HEK293 (cell line): ENCODE results near the gene DUOX1.

Experiments used
- BCL11A ChIP-seq: fragments of 450-650 bp; formaldehyde crosslinking; IDR thresholded peaks from 2 replicates; pipeline ENCODE4 v1.5.1; 2016; ENCODE audit warnings: low read depth, missing biosample characterization, missing genetic modification characterization
- YY1 ChIP-seq: fragments of 450-650 bp; formaldehyde crosslinking; IDR thresholded peaks from 2 replicates; pipeline ENCODE4 v1.5.1; 2018; ENCODE audit warnings: missing biosample characterization, missing genetic modification characterization
- ZNF157 ChIP-seq: fragments of 450-650 bp; formaldehyde crosslinking; IDR thresholded peaks from 2 replicates; pipeline ENCODE4 v1.5.1; 2016; ENCODE audit warnings: missing biosample characterization, missing genetic modification characterization
- ZNF24 ChIP-seq: fragments of 450-650 bp; formaldehyde crosslinking; IDR thresholded peaks from 2 replicates; pipeline ENCODE4 v1.5.1; 2016; ENCODE audit warnings: missing biosample characterization, missing genetic modification characterization
- ZNF335 ChIP-seq: fragments of 450-650 bp; formaldehyde crosslinking; conservative IDR thresholded peaks from 2 replicates; pipeline ENCODE4 v1.5.1; 2016; ENCODE audit warnings: missing biosample characterization, missing genetic modification characterization
- ZNF571 ChIP-seq: fragments of 450-650 bp; formaldehyde crosslinking; IDR thresholded peaks from 2 replicates; pipeline ENCODE4 v1.5.0; 2017; ENCODE audit warnings: missing biosample characterization, missing genetic modification characterization
- TF ChIP-seq, protein P1 (sequence below): fragments of 450-650 bp; formaldehyde crosslinking; IDR thresholded peaks from 2 replicates; pipeline ENCODE4 v1.5.1; 2016; ENCODE audit warnings: missing biosample characterization, missing genetic modification characterization
- TF ChIP-seq, protein P2 (sequence below): sonication (generic); formaldehyde crosslinking; IDR thresholded peaks from 2 replicates; pipeline ENCODE4 v1.8.1; 2022; ENCODE audit warnings: mild to moderate bottlenecking, moderate library complexity, missing genetic modification reagents
- TF ChIP-seq, protein P3 (sequence below): fragments of 450-650 bp; formaldehyde crosslinking; IDR thresholded peaks from 2 replicates; pipeline ENCODE4 v1.5.1; 2017; ENCODE audit warnings: missing biosample characterization, mild to moderate bottlenecking, missing genetic modification characterization, moderate library complexity

DNA sequence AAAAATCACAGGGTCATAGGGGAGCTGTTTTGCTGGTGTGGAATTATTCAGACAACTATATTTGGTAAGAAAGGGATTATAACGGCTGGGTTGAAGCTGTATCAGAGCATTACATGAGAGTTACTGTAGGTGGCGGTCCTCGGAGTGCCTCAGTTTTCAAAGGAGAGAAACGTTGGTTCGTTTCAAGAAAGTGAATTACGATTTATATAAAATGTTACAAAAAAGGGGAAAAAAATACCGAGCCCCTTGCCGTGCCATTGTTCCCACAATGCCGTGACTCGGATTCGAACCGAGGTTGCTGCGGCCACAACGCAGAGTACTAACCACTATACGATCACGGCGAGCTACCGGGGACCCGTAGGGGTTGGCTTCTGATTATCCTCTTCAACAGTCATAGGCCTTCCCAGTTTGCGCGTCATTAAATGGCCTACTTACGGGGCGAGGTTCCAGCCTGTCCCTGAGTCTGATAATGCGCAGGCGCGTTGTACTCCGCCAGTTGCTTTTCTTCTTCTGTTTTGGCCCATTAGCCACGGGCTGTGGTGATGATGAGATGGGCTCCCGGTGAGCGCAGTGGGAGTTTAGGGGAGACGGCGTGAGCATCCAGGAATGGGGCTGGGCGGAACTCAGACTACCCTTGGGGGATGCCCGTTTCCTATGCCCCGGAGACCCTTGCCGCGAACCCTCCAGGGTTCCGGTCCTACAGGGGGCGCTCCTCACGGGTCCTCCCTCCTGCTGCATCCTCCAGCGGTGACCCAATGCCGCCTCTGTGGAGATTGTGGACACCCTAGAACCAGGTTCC is 68.7 kb downstream of the DUOX1 start:
- TF ChIP-seq, protein P1, sequence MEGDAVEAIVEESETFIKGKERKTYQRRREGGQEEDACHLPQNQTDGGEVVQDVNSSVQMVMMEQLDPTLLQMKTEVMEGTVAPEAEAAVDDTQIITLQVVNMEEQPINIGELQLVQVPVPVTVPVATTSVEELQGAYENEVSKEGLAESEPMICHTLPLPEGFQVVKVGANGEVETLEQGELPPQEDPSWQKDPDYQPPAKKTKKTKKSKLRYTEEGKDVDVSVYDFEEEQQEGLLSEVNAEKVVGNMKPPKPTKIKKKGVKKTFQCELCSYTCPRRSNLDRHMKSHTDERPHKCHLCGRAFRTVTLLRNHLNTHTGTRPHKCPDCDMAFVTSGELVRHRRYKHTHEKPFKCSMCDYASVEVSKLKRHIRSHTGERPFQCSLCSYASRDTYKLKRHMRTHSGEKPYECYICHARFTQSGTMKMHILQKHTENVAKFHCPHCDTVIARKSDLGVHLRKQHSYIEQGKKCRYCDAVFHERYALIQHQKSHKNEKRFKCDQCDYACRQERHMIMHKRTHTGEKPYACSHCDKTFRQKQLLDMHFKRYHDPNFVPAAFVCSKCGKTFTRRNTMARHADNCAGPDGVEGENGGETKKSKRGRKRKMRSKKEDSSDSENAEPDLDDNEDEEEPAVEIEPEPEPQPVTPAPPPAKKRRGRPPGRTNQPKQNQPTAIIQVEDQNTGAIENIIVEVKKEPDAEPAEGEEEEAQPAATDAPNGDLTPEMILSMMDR (tag by site-specific recombination), result peak; percentile 92
- TF ChIP-seq BCL11A (no peak), YY1 (tag by site-specific recombination) (no peak; the same call in 1 of the 2 replicates), ZNF571 (no peak), ZNF24 (tag by site-specific recombination) (0 out of 2 replicates have a peak, but pooled peaks have one; percentile 12), ZNF157 (no peak), ZNF335 (peak; percentile 89)
- TF ChIP-seq, protein P2, sequence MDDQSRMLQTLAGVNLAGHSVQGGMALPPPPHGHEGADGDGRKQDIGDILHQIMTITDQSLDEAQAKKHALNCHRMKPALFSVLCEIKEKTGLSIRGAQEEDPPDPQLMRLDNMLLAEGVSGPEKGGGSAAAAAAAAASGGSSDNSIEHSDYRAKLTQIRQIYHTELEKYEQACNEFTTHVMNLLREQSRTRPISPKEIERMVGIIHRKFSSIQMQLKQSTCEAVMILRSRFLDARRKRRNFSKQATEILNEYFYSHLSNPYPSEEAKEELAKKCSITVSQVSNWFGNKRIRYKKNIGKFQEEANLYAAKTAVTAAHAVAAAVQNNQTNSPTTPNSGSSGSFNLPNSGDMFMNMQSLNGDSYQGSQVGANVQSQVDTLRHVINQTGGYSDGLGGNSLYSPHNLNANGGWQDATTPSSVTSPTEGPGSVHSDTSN, result no peak
- TF ChIP-seq, protein P3, sequence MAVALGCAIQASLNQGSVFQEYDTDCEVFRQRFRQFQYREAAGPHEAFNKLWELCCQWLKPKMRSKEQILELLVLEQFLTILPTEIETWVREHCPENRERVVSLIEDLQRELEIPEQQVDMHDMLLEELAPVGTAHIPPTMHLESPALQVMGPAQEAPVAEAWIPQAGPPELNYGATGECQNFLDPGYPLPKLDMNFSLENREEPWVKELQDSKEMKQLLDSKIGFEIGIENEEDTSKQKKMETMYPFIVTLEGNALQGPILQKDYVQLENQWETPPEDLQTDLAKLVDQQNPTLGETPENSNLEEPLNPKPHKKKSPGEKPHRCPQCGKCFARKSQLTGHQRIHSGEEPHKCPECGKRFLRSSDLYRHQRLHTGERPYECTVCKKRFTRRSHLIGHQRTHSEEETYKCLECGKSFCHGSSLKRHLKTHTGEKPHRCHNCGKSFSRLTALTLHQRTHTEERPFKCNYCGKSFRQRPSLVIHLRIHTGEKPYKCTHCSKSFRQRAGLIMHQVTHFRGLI, result no peak
